Hematopoietic multipotent progenitor cell treated with erythropoietin and hydrocortisone succinate and interleukin-3 and kit ligand, for 15 days (in vitro differentiated cells): ENCODE data around the gene ARHGEF12.

ENCODE experiments used
- DNase-seq: peaks from one replicate; pipeline ENCODE4 v3.0.0-alpha.2; 2015; ENCODE audit warnings: low spot score

The ARHGEF12 gene

GRCh38 chr11:120385655-120386054 is 49.4 kb downstream of the ARHGEF12 start:
- DNase-seq: no peak

GRCh38 chr11:120386318-120386717 is 50.1 kb downstream of the ARHGEF12 start:
- DNase-seq: no peak

- no peak for DNase-seq
Measured at GRCh38 chr11:120386774-120387371, 50.7 kb downstream of the ARHGEF12 start.

- DNase-seq: no peak
Measured at GRCh38 chr11:120388261-120388660, 52.0 kb downstream of the ARHGEF12 start.

GRCh38 chr11:120389693-120390584 is 53.7 kb downstream of the ARHGEF12 start:
- no peak for DNase-seq

GRCh38 chr11:120390585-120390922 is 54.3 kb downstream of the ARHGEF12 start:
- no peak for DNase-seq

GRCh38 chr11:120391292-120391691 is 55.1 kb downstream of the ARHGEF12 start:
- DNase-seq: no peak

- no peak for DNase-seq
Measured at GRCh38 chr11:120391854-120392253, 55.6 kb downstream of the ARHGEF12 start.

- DNase-seq: no peak
Measured at GRCh38 chr11:120392314-120392713, 56.1 kb downstream of the ARHGEF12 start.

- no peak for DNase-seq
Measured at GRCh38 chr11:120392793-120393192, 56.6 kb downstream of the ARHGEF12 start.

- DNase-seq: no peak
Measured at GRCh38 chr11:120394119-120394518, 57.9 kb downstream of the ARHGEF12 start.

- DNase-seq: no peak
Measured at GRCh38 chr11:120395778-120396177, 59.6 kb downstream of the ARHGEF12 start.

GRCh38 chr11:120398132-120398531 is 61.9 kb downstream of the ARHGEF12 start:
- no peak for DNase-seq

- DNase-seq: no peak
Measured at GRCh38 chr11:120399307-120399706, 63.1 kb downstream of the ARHGEF12 start.

GRCh38 chr11:120400564-120401364 is 64.6 kb downstream of the ARHGEF12 start:
- no peak for DNase-seq

- no peak for DNase-seq
Measured at GRCh38 chr11:120401506-120401905, 65.3 kb downstream of the ARHGEF12 start.

GRCh38 chr11:120403966-120404365 is 67.8 kb downstream of the ARHGEF12 start:
- DNase-seq: no peak

- no peak for DNase-seq
Measured at GRCh38 chr11:120404495-120404894, 68.3 kb downstream of the ARHGEF12 start.

- DNase-seq: no peak
Measured at GRCh38 chr11:120409655-120410054, 73.4 kb downstream of the ARHGEF12 start.

GRCh38 chr11:120410622-120411380 is 74.6 kb downstream of the ARHGEF12 start:
- no peak for DNase-seq

- no peak for DNase-seq
Measured at GRCh38 chr11:120413480-120413879, 77.3 kb downstream of the ARHGEF12 start.

GRCh38 chr11:120420572-120420971 is 84.4 kb downstream of the ARHGEF12 start:
- no peak for DNase-seq
